MM.1S (cell line): ENCODE data around the gene PLA2G10.
"Not testable (repeated sequence)": the region's sequence is repeated elsewhere in the genome, so short reads cannot be mapped to it uniquely, and the experiment has no call there.

Experiments
- DNase-seq: peaks from one replicate; pipeline ENCODE4 v3.0.0-alpha.2; 2015
- H2AFZ ChIP-seq: fragments of 300-600 bp; sonication (generic); 2 replicates; pipeline ENCODE4 v1.6.0; 2016; ENCODE audit warnings: antibody characterized with exemption, low read length
- H3F3A ChIP-seq: fragments of 300-600 bp; sonication (generic); 2 replicates; pipeline ENCODE4 v1.6.1; 2016; ENCODE audit warnings: mild to moderate bottlenecking, antibody characterized with exemption, low read length, moderate library complexity, mixed read lengths; ENCODE audit not compliant: insufficient read depth
- H3K27ac ChIP-seq: fragments of 300-600 bp; sonication (generic); 2 replicates; pipeline ENCODE4 v1.5.1; 2016; ENCODE audit warnings: mild to moderate bottlenecking, low read length
- H3K27me3 ChIP-seq: fragments of 300-600 bp; sonication (generic); replicated peaks from 2 replicates; pipeline ENCODE4 v1.6.0; 2016; ENCODE audit warnings: low read length; ENCODE audit not compliant: insufficient read depth
- H3K36me3 ChIP-seq: fragments of 300-600 bp; sonication (generic); replicated peaks from 2 replicates; pipeline ENCODE4 v1.6.1; 2016; ENCODE audit warnings: mild to moderate bottlenecking, low read length, mixed read lengths; ENCODE audit not compliant: insufficient read depth
- H3K4me1 ChIP-seq: fragments of 300-600 bp; sonication (generic); 2 replicates; pipeline ENCODE4 v1.6.1; 2016; ENCODE audit warnings: low read length, mixed read lengths
- H3K4me2 ChIP-seq: fragments of 300-600 bp; sonication (generic); 2 replicates; pipeline ENCODE4 v1.6.0; 2016; ENCODE audit warnings: low read depth, low read length
- H3K4me3 ChIP-seq: fragments of 300-600 bp; sonication (generic); 2 replicates; pipeline ENCODE4 v1.5.1; 2016; ENCODE audit warnings: low read length, mixed read lengths
- H3K79me2 ChIP-seq: fragments of 300-600 bp; sonication (generic); 2 replicates; pipeline ENCODE4 v1.6.1; 2016; ENCODE audit warnings: mixed run types, low read length, mixed read lengths
- H3K9ac ChIP-seq: fragments of 300-600 bp; sonication (generic); 2 replicates; pipeline ENCODE4 v1.6.1; 2016; ENCODE audit warnings: low read length, mixed read lengths
- H3K9me2 ChIP-seq: fragments of 300-600 bp; sonication (generic); replicated peaks from 2 replicates; pipeline ENCODE4 v1.6.1; 2016; ENCODE audit warnings: mild to moderate bottlenecking, low read length, mixed read lengths; ENCODE audit not compliant: insufficient read depth
- H3K9me3 ChIP-seq: fragments of 300-600 bp; sonication (generic); replicated peaks from 2 replicates; pipeline ENCODE4 v1.6.1; 2016; ENCODE audit warnings: mild to moderate bottlenecking, low read length, mixed read lengths; ENCODE audit not compliant: insufficient read depth
- H4K20me1 ChIP-seq: fragments of 300-600 bp; sonication (generic); 2 replicates; pipeline ENCODE4 v1.6.1; 2016; ENCODE audit warnings: mild to moderate bottlenecking, low read length, moderate library complexity, mixed read lengths; ENCODE audit not compliant: insufficient read depth

PLA2G10 gene, protein sequence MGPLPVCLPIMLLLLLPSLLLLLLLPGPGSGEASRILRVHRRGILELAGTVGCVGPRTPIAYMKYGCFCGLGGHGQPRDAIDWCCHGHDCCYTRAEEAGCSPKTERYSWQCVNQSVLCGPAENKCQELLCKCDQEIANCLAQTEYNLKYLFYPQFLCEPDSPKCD

DNA sequence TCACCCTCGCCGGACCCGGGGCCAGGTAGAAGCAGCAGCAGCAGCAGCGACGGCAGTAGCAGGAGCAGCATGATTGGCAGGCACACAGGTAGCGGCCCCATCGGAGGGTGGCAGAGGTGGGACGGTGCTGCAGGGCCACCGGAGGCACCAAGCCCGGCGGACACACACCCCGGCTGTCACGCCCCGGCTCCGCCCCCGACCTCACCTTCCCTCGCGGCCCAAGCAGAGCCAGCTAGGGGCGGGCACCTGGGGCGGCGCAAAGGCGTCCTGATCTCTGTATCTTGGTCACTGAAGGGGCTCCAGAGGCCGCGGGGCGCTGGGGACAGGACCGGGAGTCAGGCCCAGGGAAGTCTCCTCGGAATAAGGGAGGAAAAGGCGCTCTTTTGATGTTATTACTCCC, at the start of gene PLA2G10:
PLA2G10 (minus strand) TSS at position 180 of the 400 bp plus-strand sequence; CDS start at position 101, 79 bp downstream.
- H2AFZ ChIP-seq, H3F3A ChIP-seq, H3K79me2 ChIP-seq, H3K36me3 ChIP-seq, H3K4me1 ChIP-seq, H3K9me2 ChIP-seq, H3K27ac ChIP-seq, H3K27me3 ChIP-seq, H3K9ac ChIP-seq, H3K9me3 ChIP-seq, DNase-seq, H4K20me1 ChIP-seq, H3K4me3 ChIP-seq, H3K4me2 ChIP-seq: not testable (repeated sequence)

DNA sequence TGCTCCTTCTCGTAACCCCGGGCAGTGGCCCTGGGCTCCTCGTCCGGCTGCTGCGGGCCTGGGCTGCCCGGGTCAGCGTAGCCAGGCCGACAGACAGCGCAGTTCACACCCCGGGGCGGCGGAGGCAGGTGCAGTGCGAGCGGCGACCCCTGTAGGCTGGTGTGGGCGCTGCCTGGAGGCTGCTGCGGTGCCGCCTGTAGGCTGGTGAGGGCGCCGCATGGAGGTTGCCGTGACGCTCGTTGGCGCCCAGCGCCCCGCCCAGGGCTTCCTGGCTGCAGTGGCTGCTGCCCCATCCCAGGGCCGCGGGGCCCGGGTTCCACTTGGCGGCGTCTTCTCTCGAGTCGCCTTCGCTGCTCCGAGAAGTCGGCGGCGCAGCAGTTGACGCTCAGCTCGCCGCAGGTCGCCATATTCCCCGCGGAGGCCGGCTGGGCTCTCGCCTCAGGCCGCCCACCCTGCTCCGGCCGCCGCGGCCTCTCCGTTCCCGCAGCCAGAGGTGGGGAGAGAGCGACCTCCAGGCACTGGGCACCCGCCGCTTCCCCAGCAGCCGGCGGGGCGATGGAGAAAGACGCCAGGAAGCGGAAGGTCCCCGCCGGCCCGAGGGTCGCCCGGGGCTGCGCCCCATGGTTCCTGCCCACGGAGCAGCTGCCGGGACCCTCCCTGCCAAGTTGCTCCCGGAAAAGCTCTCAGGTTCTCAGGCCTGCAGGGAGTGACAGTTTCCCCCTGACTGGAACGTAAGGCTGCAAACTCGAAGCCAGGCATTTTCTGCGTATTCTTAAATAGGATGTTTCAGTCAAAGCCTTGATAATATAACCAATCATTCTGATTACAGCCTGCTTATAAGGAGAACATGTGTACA, 48.4 kb upstream of the PLA2G10 start, which contains the start of gene NPIPA2:
NPIPA2 (plus strand) TSS at position 261 of the 856 bp plus-strand sequence. CDS start 5,533 bp downstream, outside the sequence.
- not testable (repeated sequence) for H3K9ac ChIP-seq, H3K4me3 ChIP-seq, H3K9me2 ChIP-seq, H3K4me1 ChIP-seq, H3K9me3 ChIP-seq, H3K27me3 ChIP-seq, H3K79me2 ChIP-seq, H3K27ac ChIP-seq, DNase-seq, H2AFZ ChIP-seq, H3K4me2 ChIP-seq, H3K36me3 ChIP-seq, H3F3A ChIP-seq, H4K20me1 ChIP-seq

DNA sequence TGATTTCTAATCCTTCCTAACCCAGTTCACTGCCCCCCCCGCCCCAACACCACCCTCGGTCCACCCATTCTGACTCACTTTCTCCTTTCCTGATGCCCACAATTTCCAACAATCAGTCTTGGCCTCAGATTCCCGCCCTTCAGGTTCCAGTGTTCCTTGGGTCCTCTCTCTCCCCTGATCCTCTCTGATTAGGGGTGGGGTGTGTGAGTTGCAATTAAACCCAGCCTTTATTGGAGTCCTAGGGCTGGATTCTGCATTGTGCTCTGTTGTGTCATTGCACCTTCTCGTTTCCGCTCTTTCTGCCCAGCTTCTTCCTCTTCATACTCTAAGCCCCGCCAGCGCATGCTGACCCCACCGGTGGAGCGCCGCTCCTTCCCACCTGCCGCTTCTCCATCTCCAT, 47.7 kb upstream of the PLA2G10 start:
- H3K36me3 ChIP-seq, H3K9me3 ChIP-seq: not testable (repeated sequence)

DNA sequence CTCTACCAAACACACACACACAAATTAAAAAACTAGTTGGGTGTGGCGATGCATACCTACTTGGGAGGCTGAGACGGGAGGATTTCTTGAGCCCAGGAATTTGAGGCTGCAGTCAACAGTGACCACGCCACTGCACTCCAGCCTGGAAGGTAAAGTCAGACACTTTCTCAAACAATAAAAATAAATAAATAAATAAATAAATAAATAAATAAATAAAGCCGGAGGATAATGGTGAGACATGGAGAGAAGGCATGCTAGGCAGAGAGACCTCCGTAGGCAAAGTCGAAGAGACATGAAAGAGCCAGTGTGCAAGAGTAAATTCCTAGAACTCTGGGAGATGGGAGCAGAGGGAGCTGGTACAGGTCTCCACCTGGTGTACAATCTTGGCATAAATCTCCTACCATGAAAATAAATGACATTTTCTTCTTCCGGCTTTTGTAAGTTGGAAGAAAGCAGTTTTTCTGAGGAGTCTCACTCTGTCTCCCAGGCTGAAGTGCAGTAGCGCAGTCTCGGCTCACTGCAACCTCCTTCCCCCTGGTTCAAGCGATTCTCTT, 46.8 kb upstream of the PLA2G10 start:
- H3K4me1 ChIP-seq, H2AFZ ChIP-seq, H3K27ac ChIP-seq, H3K4me2 ChIP-seq, H4K20me1 ChIP-seq, H3K4me3 ChIP-seq, DNase-seq, H3K36me3 ChIP-seq, H3K9me2 ChIP-seq, H3K27me3 ChIP-seq, H3F3A ChIP-seq, H3K9me3 ChIP-seq, H3K9ac ChIP-seq, H3K79me2 ChIP-seq: not testable (repeated sequence)

More for the DNA sequence above, 47.7 kb upstream of the PLA2G10 start:
- H3K4me3 ChIP-seq, H3F3A ChIP-seq, H3K27ac ChIP-seq, H3K9me2 ChIP-seq, H2AFZ ChIP-seq, H4K20me1 ChIP-seq, H3K4me1 ChIP-seq, H3K79me2 ChIP-seq, H3K9ac ChIP-seq, H3K27me3 ChIP-seq, H3K4me2 ChIP-seq, DNase-seq: not testable (repeated sequence)

DNA sequence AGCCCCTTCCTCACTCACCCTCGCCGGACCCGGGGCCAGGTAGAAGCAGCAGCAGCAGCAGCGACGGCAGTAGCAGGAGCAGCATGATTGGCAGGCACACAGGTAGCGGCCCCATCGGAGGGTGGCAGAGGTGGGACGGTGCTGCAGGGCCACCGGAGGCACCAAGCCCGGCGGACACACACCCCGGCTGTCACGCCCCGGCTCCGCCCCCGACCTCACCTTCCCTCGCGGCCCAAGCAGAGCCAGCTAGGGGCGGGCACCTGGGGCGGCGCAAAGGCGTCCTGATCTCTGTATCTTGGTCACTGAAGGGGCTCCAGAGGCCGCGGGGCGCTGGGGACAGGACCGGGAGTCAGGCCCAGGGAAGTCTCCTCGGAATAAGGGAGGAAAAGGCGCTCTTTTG, 39.1 kb upstream of the PLA2G10 start:
- H3K27me3 ChIP-seq, H3K9me2 ChIP-seq, H3K9ac ChIP-seq, H3F3A ChIP-seq, H4K20me1 ChIP-seq, DNase-seq, H3K4me2 ChIP-seq, H3K36me3 ChIP-seq, H3K79me2 ChIP-seq, H3K4me3 ChIP-seq, H2AFZ ChIP-seq, H3K9me3 ChIP-seq, H3K4me1 ChIP-seq, H3K27ac ChIP-seq: not testable (repeated sequence)

DNA sequence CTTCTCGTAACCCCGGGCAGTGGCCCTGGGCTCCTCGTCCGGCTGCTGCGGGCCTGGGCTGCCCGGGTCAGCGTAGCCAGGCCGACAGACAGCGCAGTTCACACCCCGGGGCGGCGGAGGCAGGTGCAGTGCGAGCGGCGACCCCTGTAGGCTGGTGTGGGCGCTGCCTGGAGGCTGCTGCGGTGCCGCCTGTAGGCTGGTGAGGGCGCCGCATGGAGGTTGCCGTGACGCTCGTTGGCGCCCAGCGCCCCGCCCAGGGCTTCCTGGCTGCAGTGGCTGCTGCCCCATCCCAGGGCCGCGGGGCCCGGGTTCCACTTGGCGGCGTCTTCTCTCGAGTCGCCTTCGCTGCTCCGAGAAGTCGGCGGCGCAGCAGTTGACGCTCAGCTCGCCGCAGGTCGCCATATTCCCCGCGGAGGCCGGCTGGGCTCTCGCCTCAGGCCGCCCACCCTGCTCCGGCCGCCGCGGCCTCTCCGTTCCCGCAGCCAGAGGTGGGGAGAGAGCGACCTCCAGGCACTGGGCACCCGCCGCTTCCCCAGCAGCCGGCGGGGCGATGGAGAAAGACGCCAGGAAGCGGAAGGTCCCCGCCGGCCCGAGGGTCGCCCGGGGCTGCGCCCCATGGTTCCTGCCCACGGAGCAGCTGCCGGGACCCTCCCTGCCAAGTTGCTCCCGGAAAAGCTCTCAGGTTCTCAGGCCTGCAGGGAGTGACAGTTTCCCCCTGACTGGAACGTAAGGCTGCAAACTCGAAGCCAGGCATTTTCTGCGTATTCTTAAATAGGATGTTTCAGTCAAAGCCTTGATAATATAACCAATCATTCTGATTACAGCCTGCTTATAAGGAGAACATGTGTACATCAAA, 9.3 kb upstream of the PLA2G10 start, which contains the start of gene NPIPA3:
NPIPA3 (plus strand) TSS at position 256 of the 856 bp plus-strand sequence. CDS start 5,533 bp downstream, outside the sequence.
- not testable (repeated sequence) for H3K36me3 ChIP-seq, H2AFZ ChIP-seq, H3K4me3 ChIP-seq, H3F3A ChIP-seq, H3K4me1 ChIP-seq, H3K27ac ChIP-seq, H3K9ac ChIP-seq, DNase-seq, H3K27me3 ChIP-seq, H3K4me2 ChIP-seq, H3K79me2 ChIP-seq, H4K20me1 ChIP-seq, H3K9me2 ChIP-seq, H3K9me3 ChIP-seq

DNA sequence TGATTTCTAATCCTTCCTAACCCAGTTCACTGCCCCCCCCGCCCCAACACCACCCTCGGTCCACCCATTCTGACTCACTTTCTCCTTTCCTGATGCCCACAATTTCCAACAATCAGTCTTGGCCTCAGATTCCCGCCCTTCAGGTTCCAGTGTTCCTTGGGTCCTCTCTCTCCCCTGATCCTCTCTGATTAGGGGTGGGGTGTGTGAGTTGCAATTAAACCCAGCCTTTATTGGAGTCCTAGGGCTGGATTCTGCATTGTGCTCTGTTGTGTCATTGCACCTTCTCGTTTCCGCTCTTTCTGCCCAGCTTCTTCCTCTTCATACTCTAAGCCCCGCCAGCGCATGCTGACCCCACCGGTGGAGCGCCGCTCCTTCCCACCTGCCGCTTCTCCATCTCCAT, 8.6 kb upstream of the PLA2G10 start:
- H3K9me2 ChIP-seq, DNase-seq, H3K9ac ChIP-seq: not testable (repeated sequence)

More for the DNA sequence above, 8.6 kb upstream of the PLA2G10 start:
- H3K4me1 ChIP-seq, H3K9me3 ChIP-seq, H3F3A ChIP-seq, H3K27me3 ChIP-seq, H3K27ac ChIP-seq, H3K4me2 ChIP-seq, H4K20me1 ChIP-seq, H3K4me3 ChIP-seq, H3K36me3 ChIP-seq, H2AFZ ChIP-seq, H3K79me2 ChIP-seq: not testable (repeated sequence)
